CD4-positive, alpha-beta memory T cell (primary cell): ENCODE measurements around the gene ANO6. TPM values are rescaled to one million over a fixed set of nuclear protein-coding genes. Genes with fewer than 3 reads are reported as not detected.
A peak's percentile ranks its signal among the peaks of the same experiment; 100 is the strongest.

Experiments
- CTCF ChIA-PET: fragments of 350-600 bp; sonication (Branson Sonifier 250); formaldehyde crosslinking; loops from one replicate; lab custom pipeline; 2021; ENCODE audit warnings: inconsistent platforms; ENCODE audit not compliant: partially characterized antibody; lab: Charles Lee
- POLR2A ChIA-PET: fragments of 350-600 bp; sonication (Branson Sonifier 250); formaldehyde crosslinking; loops from one replicate; lab custom pipeline; 2021; ENCODE audit not compliant: partially characterized antibody; lab: Charles Lee
- DNase-seq, 5 donors: peaks; one replicate each; pipeline versions ENCODE4 v3.0.0 to v3.0.0-alpha.2; 2020 to 2022; ENCODE audit warnings: mixed read lengths in 1 of 5
- H3K27ac ChIP-seq: one replicate; pipeline ENCODE4 v1.7.0; 2013; ENCODE audit warnings: low read depth, low read length
- H3K27me3 ChIP-seq: 2 replicates; pipeline ENCODE4 v1.7.0; 2013; ENCODE audit warnings: mild to moderate bottlenecking, low read length, moderate library complexity; ENCODE audit not compliant: insufficient read depth
- H3K36me3 ChIP-seq: 2 replicates; pipeline ENCODE4 v1.7.0; 2013; ENCODE audit warnings: mild to moderate bottlenecking, low read length, moderate library complexity; ENCODE audit not compliant: insufficient read depth
- H3K4me1 ChIP-seq: 2 replicates; pipeline ENCODE4 v1.7.0; 2013; ENCODE audit warnings: mild to moderate bottlenecking, low read length, moderate library complexity; ENCODE audit not compliant: insufficient read depth
- H3K4me3 ChIP-seq, 2 donors: one replicate each; pipeline ENCODE4 v1.7.0; 2013; ENCODE audit warnings: low read length in 2 of 2, mild to moderate bottlenecking in 1 of 2
- H3K9me3 ChIP-seq, 2 donors: one replicate each; pipeline ENCODE4 v1.7.0; 2013; ENCODE audit warnings: low read length in 2 of 2, control low read depth in 1 of 2; ENCODE audit not compliant: control insufficient read depth in 1 of 2
- H3K27ac Mint-ChIP-seq, 7 donors: one replicate each; pipeline ENCODE4 v1.8.0; 2020 to 2021; ENCODE audit warnings: mixed read lengths in 7 of 7, mild to moderate bottlenecking in 6 of 7, inconsistent platforms in 3 of 7, moderate library complexity in 3 of 7
- H3K27me3 Mint-ChIP-seq, 2 donors: one replicate each; pipeline ENCODE4 v1.8.0; 2020 to 2021; ENCODE audit warnings: mixed read lengths in 2 of 2
- H3K36me3 Mint-ChIP-seq, 2 donors: one replicate each; pipeline ENCODE4 v1.8.0; 2020 to 2021; ENCODE audit warnings: mixed read lengths in 2 of 2, inconsistent platforms in 1 of 2, mild to moderate bottlenecking in 1 of 2
- H3K4me1 Mint-ChIP-seq, 4 donors: one replicate each; pipeline ENCODE4 v1.8.0; 2020 to 2021; ENCODE audit warnings: mixed read lengths in 4 of 4, mild to moderate bottlenecking in 1 of 4
- H3K4me3 Mint-ChIP-seq, 8 donors: one replicate each; pipeline ENCODE4 v1.8.0; 2020 to 2021; ENCODE audit warnings: mixed read lengths in 8 of 8, mild to moderate bottlenecking in 7 of 8, moderate library complexity in 6 of 8, inconsistent platforms in 3 of 8
- H3K9me3 Mint-ChIP-seq, 8 donors: one replicate each; pipeline ENCODE4 v1.8.0; 2020 to 2021; ENCODE audit warnings: mixed read lengths in 8 of 8, mild to moderate bottlenecking in 5 of 8, inconsistent platforms in 3 of 8, moderate library complexity in 1 of 8
- intact Hi-C: fragments of 100-400 bp; cut with micrococcal nuclease; formaldehyde crosslinking; loops from one replicate; pipeline ENCODE4 v1.15.1; 2023
- polyA plus RNA-seq, 2 donors: library from polyadenylated mRNA; unstranded; fragments of 300-500 nt; fragmentation: Illumina TruSeq; gene quantifications; one replicate each; pipeline ENCODE4 v1.2.3, GENCODE V29; 2021
- total RNA-seq, 2 experiments: library from RNA; stranded (reverse); gene quantifications; one replicate each; pipeline ENCODE4 v1.2.3, GENCODE V29; 2021

Gene ANO6
- total and polyA plus RNA-seq, 4 experiments from 2014 or later, result 25.3 to 36.5 (median 31.0) TPM

- ChIA-PET POLR2A (interaction anchor here (1.5 kb wide), 1 partner anchor 17 kb away, joined by 3 read pairs; no protein-coding TSS in a partner anchor), CTCF (interaction anchor here (0.7 kb wide), 1 partner anchor 55 kb away, joined by 3 read pairs; no protein-coding TSS in a partner anchor)
- H3K36me3 ChIP-seq, result no peaks in the 10 kb centered on the region
- H3K9me3 Mint-ChIP-seq, result no peaks in the 10 kb centered on the region
- intact Hi-C loops, result no loop called here
- H3K4me3 Mint-ChIP-seq, result no peak overlapping the region
- peaks cover 20 to 55% (median 37%) of the 10 kb centered on the region in 4 donors for H3K4me1 Mint-ChIP-seq
- H3K9me3 ChIP-seq, result no peaks in the 10 kb centered on the region
- no peaks in the 10 kb centered on the region for H3K27me3 Mint-ChIP-seq
- H3K4me3 ChIP-seq, result no peak overlapping the region
- peaks cover 22% of the 10 kb centered on the region for H3K4me1 ChIP-seq
- no peak for DNase-seq
- no peaks in the 10 kb centered on the region for H3K27me3 ChIP-seq
- H3K27ac ChIP-seq, result no peak overlapping the region
- peaks cover 2 to 12% of the 10 kb centered on the region in 2 donors for H3K36me3 Mint-ChIP-seq
- H3K27ac Mint-ChIP-seq, result no peak overlapping the region
These were observed 30.3 kb downstream of the ANO6 start for GRCh38 chr12:45246236-45246635.

GRCh38 chr12:45247589-45247988, 31.7 kb downstream of the ANO6 start:
- H3K36me3 Mint-ChIP-seq, result peaks cover 2 to 8% of the 10 kb centered on the region in 2 donors
- H3K27ac Mint-ChIP-seq, result peak overlapping the region in 1 of 7 donors; percentile 13
- no peaks in the 10 kb centered on the region for H3K9me3 Mint-ChIP-seq
- intact Hi-C loops, result no loop called here
- Histone ChIP-seq H3K27ac (no peak overlapping the region), H3K4me1 (peaks cover 22% of the 10 kb centered on the region), H3K36me3 (no peaks in the 10 kb centered on the region), H3K27me3 (no peaks in the 10 kb centered on the region), H3K4me3 (no peak overlapping the region), H3K9me3 (no peaks in the 10 kb centered on the region)
- DNase-seq, result no peak
- H3K4me3 Mint-ChIP-seq, result no peak overlapping the region
- POLR2A ChIA-PET, result no interaction called here
- CTCF ChIA-PET, result interaction anchor here (1.2 kb wide), 1 partner anchor 22 kb away, joined by 3 read pairs; no protein-coding TSS in a partner anchor
- H3K27me3 Mint-ChIP-seq, result no peaks in the 10 kb centered on the region
- H3K4me1 Mint-ChIP-seq, result peaks cover 23 to 44% (median 32%) of the 10 kb centered on the region in 4 donors

- ChIA-PET POLR2A (no interaction called here), CTCF (interaction anchor here (1.2 to 1.7 kb wide), 2 partner anchors 21 to 33 kb away, joined by 3 to 5 read pairs; partner anchors contain the start of gene ANO6)
- no peak overlapping the region for H3K4me3 Mint-ChIP-seq
- no peaks in the 10 kb centered on the region for H3K27me3 Mint-ChIP-seq
- H3K36me3 Mint-ChIP-seq, result peaks cover 2 to 7% of the 10 kb centered on the region in 2 donors
- DNase-seq, result no peak
- Histone ChIP-seq H3K27me3 (no peaks in the 10 kb centered on the region), H3K4me3 (no peak overlapping the region), H3K4me1 (peaks cover 18% of the 10 kb centered on the region), H3K36me3 (no peaks in the 10 kb centered on the region), H3K9me3 (no peaks in the 10 kb centered on the region), H3K27ac (no peak overlapping the region)
- H3K27ac Mint-ChIP-seq, result no peak overlapping the region
- H3K4me1 Mint-ChIP-seq, result peaks cover 23 to 44% (median 32%) of the 10 kb centered on the region in 4 donors
- no peaks in the 10 kb centered on the region for H3K9me3 Mint-ChIP-seq
- intact Hi-C loops, result no loop called here
These were observed 32.2 kb downstream of the ANO6 start for GRCh38 chr12:45248095-45248494.

- ChIA-PET POLR2A (no interaction called here), CTCF (interaction anchor here (1.0 kb wide), 1 partner anchor 84 kb away, joined by 3 read pairs; no protein-coding TSS in a partner anchor)
- Histone ChIP-seq H3K27me3 (no peaks in the 10 kb centered on the region), H3K4me3 (no peak overlapping the region), H3K27ac (no peak overlapping the region), H3K4me1 (peaks cover 2% of the 10 kb centered on the region), H3K36me3 (no peaks in the 10 kb centered on the region), H3K9me3 (no peaks in the 10 kb centered on the region)
- Mint-ChIP-seq H3K9me3 (no peaks in the 10 kb centered on the region), H3K27ac (peak overlapping the region in 3 of 7 donors; percentile 36 to 55 (median 49)), H3K4me1 (peaks cover 25 to 37% (median 28%) of the 10 kb centered on the region in 4 donors), H3K36me3 (peaks cover 2 to 9% of the 10 kb centered on the region in 2 donors), H3K27me3 (no peaks in the 10 kb centered on the region), H3K4me3 (no peak overlapping the region)
- no peak for DNase-seq
- intact Hi-C loops, result no loop called here
These were observed 38.4 kb downstream of the ANO6 start for GRCh38 chr12:45254254-45254653.

GRCh38 chr12:45256721-45257120, 40.8 kb downstream of the ANO6 start:
- Histone ChIP-seq H3K27ac (no peak overlapping the region), H3K4me3 (no peak overlapping the region), H3K4me1 (peaks cover 11% of the 10 kb centered on the region), H3K36me3 (no peaks in the 10 kb centered on the region), H3K9me3 (no peaks in the 10 kb centered on the region), H3K27me3 (no peaks in the 10 kb centered on the region)
- ChIA-PET CTCF (interaction anchor here (0.8 to 1.0 kb wide), 2 partner anchors 20 to 50 kb away, joined by 3 read pairs; no protein-coding TSS in a partner anchor), POLR2A (no interaction called here)
- intact Hi-C loops, result no loop called here
- H3K27me3 Mint-ChIP-seq, result no peaks in the 10 kb centered on the region
- H3K9me3 Mint-ChIP-seq, result no peaks in the 10 kb centered on the region
- H3K4me3 Mint-ChIP-seq, result no peak overlapping the region
- H3K36me3 Mint-ChIP-seq, result peaks cover 2 to 12% of the 10 kb centered on the region in 2 donors
- H3K4me1 Mint-ChIP-seq, result peaks cover 35 to 48% (median 43%) of the 10 kb centered on the region in 4 donors
- no peak for DNase-seq
- H3K27ac Mint-ChIP-seq, result no peak overlapping the region

GRCh38 chr12:45257185-45257930, 41.5 kb downstream of the ANO6 start:
- Mint-ChIP-seq H3K36me3 (peaks cover 2 to 12% of the 10 kb centered on the region in 2 donors), H3K9me3 (no peaks in the 10 kb centered on the region), H3K4me1 (peaks cover 33 to 48% (median 42%) of the 10 kb centered on the region in 4 donors), H3K27me3 (no peaks in the 10 kb centered on the region), H3K4me3 (no peak overlapping the region), H3K27ac (peak overlapping the region in 2 of 7 donors; percentile 7 to 38)
- DNase-seq, result no peak
- peaks cover 11% of the 10 kb centered on the region for H3K4me1 ChIP-seq
- no peak overlapping the region for H3K4me3 ChIP-seq
- H3K9me3 ChIP-seq, result no peaks in the 10 kb centered on the region
- ChIA-PET POLR2A (no interaction called here), CTCF (interaction anchor here (0.8 to 1.0 kb wide), 2 partner anchors 20 to 51 kb away, joined by 3 read pairs; no protein-coding TSS in a partner anchor)
- no peaks in the 10 kb centered on the region for H3K36me3 ChIP-seq
- no peaks in the 10 kb centered on the region for H3K27me3 ChIP-seq
- intact Hi-C loops, result no loop called here
- no peak overlapping the region for H3K27ac ChIP-seq

GRCh38 chr12:45259675-45260074, 43.8 kb downstream of the ANO6 start:
- ChIA-PET POLR2A (no interaction called here), CTCF (interaction anchor here (0.6 kb wide), 1 partner anchor 38 kb away, joined by 3 read pairs; no protein-coding TSS in a partner anchor)
- H3K27ac ChIP-seq, result no peak overlapping the region
- H3K36me3 ChIP-seq, result no peaks in the 10 kb centered on the region
- Mint-ChIP-seq H3K9me3 (no peaks in the 10 kb centered on the region), H3K4me3 (no peak overlapping the region), H3K4me1 (peaks cover 30 to 52% (median 41%) of the 10 kb centered on the region in 4 donors), H3K27me3 (no peaks in the 10 kb centered on the region), H3K36me3 (peaks cover 0 to 19% of the 10 kb centered on the region in 2 donors), H3K27ac (no peak overlapping the region)
- DNase-seq, result no peak
- peaks cover 11% of the 10 kb centered on the region for H3K4me1 ChIP-seq
- H3K27me3 ChIP-seq, result no peaks in the 10 kb centered on the region
- no peaks in the 10 kb centered on the region for H3K9me3 ChIP-seq
- intact Hi-C loops, result no loop called here
- no peak overlapping the region for H3K4me3 ChIP-seq
